OCI-M1 (cell line): ENCODE results near the gene MYT1.

Source experiments
- DNase-seq: peaks from one replicate; lab custom pipeline; 2025; lab: John Stamatoyannopoulos, UW

MYT1 gene

DNA sequence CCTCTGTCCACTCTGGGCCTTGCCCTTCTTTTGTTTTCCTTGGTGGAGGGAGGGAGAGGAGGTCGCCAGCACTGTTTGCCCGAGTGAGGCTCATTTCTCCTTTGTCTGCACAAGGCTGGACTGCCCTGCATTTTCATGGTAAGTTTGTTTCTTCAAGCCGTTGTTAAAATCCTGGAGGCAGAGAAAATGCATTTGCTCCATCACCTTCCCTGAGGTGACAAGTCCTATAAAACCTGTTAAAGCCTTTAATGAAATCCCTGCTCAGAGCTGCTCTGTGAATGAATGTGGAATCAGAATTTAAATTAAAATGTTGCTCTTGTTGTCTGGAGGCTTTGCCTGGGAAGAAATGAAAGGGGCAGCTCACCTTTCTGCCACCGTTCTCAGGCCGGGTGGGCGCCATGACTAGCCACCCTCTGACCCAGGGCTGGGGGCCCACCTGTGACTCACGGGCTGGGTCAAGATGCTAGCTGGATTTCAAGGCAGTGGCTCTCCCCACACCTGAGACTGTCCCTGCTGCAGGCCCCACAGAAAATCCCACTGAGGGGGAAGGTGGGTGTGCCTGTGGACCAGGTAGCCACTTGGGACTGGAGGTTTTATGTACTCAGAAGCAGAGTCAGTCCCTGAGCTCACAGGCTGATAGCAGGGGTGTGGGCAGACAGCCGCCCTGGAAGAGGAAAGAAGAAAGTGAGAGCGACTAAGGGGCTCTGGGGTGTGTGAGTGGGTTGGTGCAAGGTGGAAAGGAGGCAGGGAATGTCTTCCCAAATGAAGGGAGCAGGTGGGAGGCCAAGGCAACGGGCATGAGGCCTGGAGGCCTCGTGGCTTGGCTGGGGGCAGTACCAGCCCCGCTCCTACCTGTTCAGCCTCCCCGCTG lies 24.0 kb upstream of the MYT1 start:
- no peak for DNase-seq

DNA sequence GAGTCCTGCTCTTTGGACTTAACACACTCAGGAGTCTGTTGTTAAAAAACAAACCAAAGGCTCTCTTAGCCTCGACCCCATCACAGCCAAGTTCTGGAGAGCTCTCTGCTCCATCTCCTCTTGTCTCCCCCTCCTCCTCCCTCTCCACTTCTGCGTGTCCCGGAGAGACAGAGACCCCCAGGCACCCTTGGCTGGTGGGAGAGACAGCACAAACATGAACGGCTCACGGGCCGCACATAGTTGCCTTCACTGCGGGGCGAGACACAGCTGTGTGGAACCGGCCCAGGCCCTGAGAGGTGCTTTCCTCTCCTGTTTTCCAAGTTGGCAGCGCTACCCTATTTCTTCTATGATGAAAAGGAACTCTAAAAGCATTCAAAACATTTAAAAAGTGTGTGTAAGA lies 23.3 kb upstream of the MYT1 start:
- no peak for DNase-seq

- DNase-seq: no peak
Measured at GRCh38 chr20:64142590-64142989, 21.7 kb upstream of the MYT1 start.

GRCh38 chr20:64143018-64143801 lies 21.0 kb upstream of the MYT1 start:
- DNase-seq: no peak

DNA sequence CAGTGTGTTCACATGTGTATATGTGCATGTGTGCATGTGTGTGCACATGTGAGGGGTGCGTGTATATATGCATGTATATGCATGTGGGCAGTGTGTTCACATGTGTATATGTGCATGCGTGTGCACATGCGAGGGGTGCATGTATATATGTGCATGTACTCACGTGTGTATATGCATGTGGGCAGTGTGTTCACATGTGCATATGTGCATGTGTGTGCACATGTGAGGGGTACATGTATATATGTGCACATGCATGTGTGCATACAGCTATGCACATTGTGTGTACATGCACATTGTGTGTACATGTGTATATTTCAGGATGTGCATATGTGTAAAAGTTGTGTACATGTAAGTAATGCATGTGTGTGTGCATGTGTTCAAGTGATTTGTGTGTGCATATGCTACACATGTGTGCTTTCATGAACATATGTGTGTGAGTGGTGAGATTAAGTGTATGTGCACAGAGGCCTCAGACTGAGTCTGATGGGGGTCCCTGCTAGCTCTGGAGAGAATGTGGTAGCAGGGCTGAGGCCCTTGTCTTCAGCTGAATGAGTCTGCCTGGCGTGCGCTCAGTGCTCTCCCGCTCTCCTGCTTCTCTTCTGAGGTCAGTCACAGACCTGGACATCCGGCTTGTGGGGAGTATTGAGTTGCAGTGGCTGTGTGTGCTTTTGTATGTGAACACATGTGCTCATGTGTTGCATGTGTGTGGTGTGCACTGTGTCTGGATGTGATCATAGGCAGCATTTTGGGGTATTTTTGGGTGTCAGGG lies 19.9 kb upstream of the MYT1 start:
- no peak for DNase-seq

GRCh38 chr20:64145458-64146300 lies 18.6 kb upstream of the MYT1 start:
- peak; percentile 6 for DNase-seq

DNA sequence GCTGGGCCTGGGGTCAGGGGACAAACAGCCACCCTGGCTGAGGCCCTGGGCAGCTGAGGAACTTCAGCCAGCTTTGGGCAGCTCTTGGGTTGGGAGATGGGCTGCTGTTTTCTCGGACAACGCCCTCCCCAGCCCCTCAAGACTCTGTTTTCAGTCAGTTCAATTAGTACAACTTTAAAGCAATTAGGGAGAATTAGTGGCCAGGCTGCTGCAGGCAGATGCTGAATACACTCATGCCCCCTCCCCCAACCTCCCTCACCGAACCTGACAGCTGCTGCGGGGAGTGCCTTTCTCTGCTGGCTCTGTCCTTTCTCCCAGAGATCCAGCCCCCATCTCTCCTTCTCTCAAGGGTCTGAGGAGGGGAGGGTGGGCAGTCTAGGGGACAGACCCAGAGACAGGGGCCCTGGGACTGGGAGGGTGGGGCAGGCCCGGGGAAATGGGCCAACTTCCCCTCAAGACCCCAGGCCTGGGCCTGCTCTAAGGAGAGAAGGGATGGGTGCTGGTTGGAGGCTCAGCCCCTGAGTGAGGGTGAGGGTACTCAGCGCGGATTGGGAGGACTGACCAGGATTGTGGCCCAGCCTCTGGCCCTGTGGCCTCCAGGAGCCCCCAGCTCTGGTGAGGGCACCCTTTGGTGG lies 17.8 kb upstream of the MYT1 start:
- no peak for DNase-seq

GRCh38 chr20:64146936-64147477 lies 17.2 kb upstream of the MYT1 start:
- DNase-seq: no peak

- DNase-seq: no peak
Measured at GRCh38 chr20:64148581-64148980, 15.7 kb upstream of the MYT1 start.

- DNase-seq: no peak
Measured at GRCh38 chr20:64149141-64149540, 15.1 kb upstream of the MYT1 start.

DNA sequence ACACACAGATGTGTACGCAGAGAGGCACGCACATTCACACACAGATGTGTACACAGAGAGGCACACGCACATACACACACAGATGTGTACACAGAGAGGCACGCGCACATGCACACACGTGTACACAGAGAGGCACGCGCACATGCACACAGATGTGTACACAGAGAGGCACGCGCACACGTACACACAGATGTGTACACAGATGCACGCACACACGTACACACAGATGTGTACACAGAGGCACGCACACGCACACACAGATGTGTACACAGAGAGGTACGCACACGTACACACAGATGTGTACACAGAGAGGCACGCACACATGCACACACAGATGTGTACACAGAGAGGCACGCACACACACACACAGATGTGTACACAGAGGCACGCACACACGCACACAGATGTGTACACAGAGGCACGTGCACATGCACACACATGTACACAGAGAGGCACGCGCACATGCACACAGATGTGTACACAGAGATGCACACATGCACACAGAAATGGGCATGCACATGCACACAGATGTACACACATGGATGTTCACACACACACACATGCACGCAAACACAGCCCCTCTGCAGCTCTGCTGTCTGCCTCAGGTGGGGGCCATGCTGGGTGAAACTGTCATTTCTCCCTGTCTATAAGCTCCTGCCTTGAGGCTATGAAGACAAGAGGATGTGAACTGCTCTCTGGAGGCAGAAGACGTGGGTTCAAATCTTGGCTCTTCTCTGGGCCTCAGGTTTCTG lies 14.3 kb upstream of the MYT1 start:
- DNase-seq: no peak

DNA sequence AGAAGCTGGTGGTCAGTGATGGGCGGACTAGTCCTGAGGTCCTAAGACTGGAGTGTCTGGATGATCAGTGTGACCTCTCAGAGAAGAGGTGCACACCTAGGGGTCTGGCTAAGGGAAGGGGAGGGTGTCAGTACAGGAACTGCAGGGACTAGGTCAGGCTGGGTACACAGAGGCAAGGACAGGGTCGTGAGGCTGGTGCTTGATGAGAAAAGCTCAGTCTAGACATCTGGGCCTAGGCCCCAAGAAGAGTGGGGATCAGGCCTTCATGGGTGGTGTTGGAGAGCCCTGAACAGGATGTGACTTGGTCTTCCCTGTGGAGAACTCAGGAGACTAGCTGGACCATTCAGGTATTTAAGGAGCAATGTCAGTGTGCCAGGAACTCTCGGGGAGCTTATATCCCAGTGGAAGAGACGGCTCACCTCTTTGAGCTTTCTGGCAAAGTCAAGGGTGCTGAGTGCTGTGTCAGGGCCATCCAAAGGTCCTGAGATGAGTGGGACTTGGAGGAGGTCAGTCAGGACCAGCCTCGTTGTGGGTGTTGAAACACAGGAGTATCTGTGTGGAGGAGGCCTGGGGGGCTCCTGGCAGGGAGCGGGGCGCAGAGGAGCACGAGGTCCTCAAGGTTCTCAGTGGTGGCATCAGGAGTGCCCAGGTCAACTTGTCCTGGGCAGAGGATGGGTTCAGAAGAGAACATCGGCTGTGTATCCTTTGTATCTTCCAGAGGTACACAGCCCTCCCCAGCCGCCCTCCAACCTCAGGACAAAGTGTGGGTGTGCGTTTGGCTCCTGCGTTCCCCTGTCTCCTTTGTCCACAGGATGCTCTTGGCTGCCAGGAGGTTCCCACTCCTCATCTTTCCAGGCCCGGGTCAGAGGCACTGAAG lies 13.3 kb upstream of the MYT1 start:
- DNase-seq: no peak

GRCh38 chr20:64151633-64152530 lies 12.4 kb upstream of the MYT1 start:
- DNase-seq: no peak

GRCh38 chr20:64152906-64153305 lies 11.3 kb upstream of the MYT1 start:
- no peak for DNase-seq

DNA sequence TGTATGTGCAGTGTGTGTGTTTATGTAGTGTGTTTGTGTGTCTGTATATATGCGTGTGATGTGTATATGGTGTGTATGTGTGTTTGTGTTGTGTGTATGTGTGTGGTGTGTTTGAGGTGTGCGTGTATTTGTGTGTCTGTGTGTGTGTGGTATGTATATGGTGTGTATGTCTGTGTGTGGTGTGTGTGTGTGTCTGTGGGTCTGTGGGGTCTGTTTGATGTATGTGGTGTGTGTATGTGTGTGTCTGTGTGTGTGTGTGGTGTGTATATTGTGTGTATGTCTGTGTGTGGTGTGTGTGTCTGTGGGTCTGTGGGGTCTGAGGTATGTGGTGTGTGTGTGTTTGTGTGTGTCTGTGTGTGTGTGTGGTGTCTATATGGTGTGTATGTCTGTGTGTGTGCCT lies 10.8 kb upstream of the MYT1 start:
- DNase-seq: no peak

DNA sequence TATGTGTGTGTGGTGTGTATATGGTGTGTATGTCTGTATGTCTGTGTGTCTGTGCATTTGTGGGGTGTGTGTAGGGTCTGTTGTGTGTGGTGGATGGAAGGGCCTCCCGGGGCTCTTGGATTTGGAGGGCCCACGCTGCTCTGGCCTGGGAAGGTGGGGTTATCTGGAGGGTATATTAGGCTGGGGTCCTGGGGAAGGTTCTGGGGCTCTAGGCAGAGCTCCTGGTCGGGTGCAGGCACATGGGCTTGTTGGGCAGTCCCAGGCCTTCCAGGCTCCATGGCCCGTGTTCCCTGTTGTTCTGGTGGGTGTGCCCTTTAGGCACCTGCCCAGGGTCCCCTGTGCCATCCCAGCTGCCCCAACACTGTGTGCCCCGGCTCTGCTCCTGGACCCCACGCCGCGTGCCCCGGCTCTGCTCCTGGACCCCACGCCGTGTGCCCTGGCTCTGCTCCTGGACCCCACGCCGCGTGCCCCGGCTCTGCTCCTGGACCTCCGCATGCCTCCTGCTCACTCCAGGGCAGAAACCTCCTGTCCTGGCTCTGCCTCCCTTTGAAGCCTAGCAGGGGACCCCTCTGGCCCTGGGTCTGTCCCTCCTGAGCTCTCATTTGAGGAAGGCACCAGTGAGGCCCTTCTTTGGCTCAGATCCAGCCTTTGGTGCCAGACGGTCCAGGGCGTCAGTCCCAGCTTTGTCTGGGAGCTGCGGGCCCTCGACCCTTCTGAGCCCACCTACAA lies 10.2 kb upstream of the MYT1 start:
- DNase-seq: no peak

- no peak for DNase-seq
Measured at GRCh38 chr20:64154590-64155257, 9.5 kb upstream of the MYT1 start.
